Mesodermal cell (in vitro differentiated cells): ENCODE measurements around the gene LECT2.

ENCODE experiments used
- H3K27ac ChIP-seq: 2 replicates; pipeline ENCODE4 v1.7.0; 2013; ENCODE audit warnings: mild to moderate bottlenecking, low read depth, low read length, moderate library complexity; ENCODE audit not compliant: severe bottlenecking
- H3K36me3 ChIP-seq: 2 replicates; pipeline ENCODE4 v1.7.1; 2013; ENCODE audit warnings: mild to moderate bottlenecking, low read length, moderate library complexity; ENCODE audit not compliant: control insufficient read depth, insufficient read depth
- H3K4me1 ChIP-seq: one replicate; pipeline ENCODE4 v1.7.1; 2013; ENCODE audit warnings: mild to moderate bottlenecking, low read length; ENCODE audit not compliant: insufficient read depth, control insufficient read depth, poor library complexity, severe bottlenecking
- H3K4me3 ChIP-seq: 2 replicates; pipeline ENCODE4 v1.7.0; 2013; ENCODE audit warnings: low read length, control low read depth, mild to moderate bottlenecking; ENCODE audit not compliant: insufficient read depth, poor library complexity, severe bottlenecking; ENCODE audit errors: extremely low read depth
- H3K9me3 ChIP-seq: 2 replicates; pipeline ENCODE4 v1.7.1; 2013; ENCODE audit warnings: mild to moderate bottlenecking, low read length, moderate library complexity; ENCODE audit not compliant: control insufficient read depth
- whole genome bisulfite sequencing, 2 experiments: methylation state at CpG; one replicate each; pipeline ENCODE4 v1.1.5; 2013; ENCODE audit warnings: missing lambda C conversion rate in 2 of 2; ENCODE audit not compliant: insufficient coverage in 2 of 2; 5-methylcytosine and 5-hydroxymethylcytosine counted together

Gene LECT2

GRCh38 chr5:135905144-135905543 lies 49.6 kb downstream of the LECT2 start:
- Histone ChIP-seq H3K36me3 (no peaks in the 10 kb centered on the region), H3K4me3 (no peak overlapping the region), H3K27ac (no peak overlapping the region), H3K9me3 (no peaks in the 10 kb centered on the region), H3K4me1 (no peaks in the 10 kb centered on the region)
- WGBS, 2 experiments, result no CpG with 5 or more reads among the region's 1 CpG

GRCh38 chr5:135901633-135902032 lies 53.1 kb downstream of the LECT2 start:
- 93 to 100% methylated on average over 2 of the region's 3 CpGs for WGBS, 2 experiments
- no peak overlapping the region for H3K27ac ChIP-seq
- H3K9me3 ChIP-seq, result no peaks in the 10 kb centered on the region
- H3K4me3 ChIP-seq, result no peak overlapping the region
- H3K4me1 ChIP-seq, result no peaks in the 10 kb centered on the region
- no peaks in the 10 kb centered on the region for H3K36me3 ChIP-seq

- Histone ChIP-seq H3K9me3 (no peaks in the 10 kb centered on the region), H3K4me3 (no peak overlapping the region), H3K27ac (no peak overlapping the region), H3K36me3 (no peaks in the 10 kb centered on the region), H3K4me1 (no peaks in the 10 kb centered on the region)
- no CpG with 5 or more reads among the region's 3 CpGs for WGBS, 2 experiments
Observed at GRCh38 chr5:135900276-135900675, 54.5 kb downstream of the LECT2 start.

GRCh38 chr5:135898651-135899050 lies 56.1 kb downstream of the LECT2 start:
- H3K4me1 ChIP-seq, result peaks cover 3% of the 10 kb centered on the region
- H3K36me3 ChIP-seq, result no peaks in the 10 kb centered on the region
- H3K4me3 ChIP-seq, result no peak overlapping the region
- no peak overlapping the region for H3K27ac ChIP-seq
- 71 to 92% methylated on average over 1 to 3 of the region's 6 CpGs for WGBS, 2 experiments
- no peaks in the 10 kb centered on the region for H3K9me3 ChIP-seq
